ENCODE data around the gene POLR1A.

The POLR1A gene

GRCh38 chr2:86143307-86143706 is 37.6 kb upstream of the POLR1A start:
- no peak overlapping the region for H3K4me3 ChIP-seq (ENCODE audit: low read length)
- TF ChIP-seq, protein P1, sequence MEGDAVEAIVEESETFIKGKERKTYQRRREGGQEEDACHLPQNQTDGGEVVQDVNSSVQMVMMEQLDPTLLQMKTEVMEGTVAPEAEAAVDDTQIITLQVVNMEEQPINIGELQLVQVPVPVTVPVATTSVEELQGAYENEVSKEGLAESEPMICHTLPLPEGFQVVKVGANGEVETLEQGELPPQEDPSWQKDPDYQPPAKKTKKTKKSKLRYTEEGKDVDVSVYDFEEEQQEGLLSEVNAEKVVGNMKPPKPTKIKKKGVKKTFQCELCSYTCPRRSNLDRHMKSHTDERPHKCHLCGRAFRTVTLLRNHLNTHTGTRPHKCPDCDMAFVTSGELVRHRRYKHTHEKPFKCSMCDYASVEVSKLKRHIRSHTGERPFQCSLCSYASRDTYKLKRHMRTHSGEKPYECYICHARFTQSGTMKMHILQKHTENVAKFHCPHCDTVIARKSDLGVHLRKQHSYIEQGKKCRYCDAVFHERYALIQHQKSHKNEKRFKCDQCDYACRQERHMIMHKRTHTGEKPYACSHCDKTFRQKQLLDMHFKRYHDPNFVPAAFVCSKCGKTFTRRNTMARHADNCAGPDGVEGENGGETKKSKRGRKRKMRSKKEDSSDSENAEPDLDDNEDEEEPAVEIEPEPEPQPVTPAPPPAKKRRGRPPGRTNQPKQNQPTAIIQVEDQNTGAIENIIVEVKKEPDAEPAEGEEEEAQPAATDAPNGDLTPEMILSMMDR (IDR thresholded peaks at IDR 0.05; ENCODE audit: low read depth, low read length), result no peak
- TF ChIP-seq EZH2phosphoT487 (IDR thresholded peaks at IDR 0.05; ENCODE audit: low read depth), result no peak
- no peaks in the 10 kb centered on the region for H3K9me3 ChIP-seq (ENCODE audit: insufficient read depth, low read length)
- no peaks in the 10 kb centered on the region for H4K20me1 ChIP-seq (ENCODE audit: insufficient read depth, low read length)
- H3K9ac ChIP-seq (ENCODE audit: low read length), result no peak overlapping the region
- H3K27ac ChIP-seq (ENCODE audit: low read length), result no peak overlapping the region
- H3K4me2 ChIP-seq (ENCODE audit: low read length), result no peak overlapping the region
- no peaks in the 10 kb centered on the region for H3K4me1 ChIP-seq (ENCODE audit: low read length)
- H3K79me2 ChIP-seq (ENCODE audit: low read length), result no peaks in the 10 kb centered on the region
- no peak overlapping the region for H2AFZ ChIP-seq (ENCODE audit: low read depth, low read length)
- H3K36me3 ChIP-seq (replicated peaks; ENCODE audit: low read depth, low read length), result peaks cover 50% of the 10 kb centered on the region
- no peaks in the 10 kb centered on the region for H3K27me3 ChIP-seq (ENCODE audit: low read depth, low read length)

DNA sequence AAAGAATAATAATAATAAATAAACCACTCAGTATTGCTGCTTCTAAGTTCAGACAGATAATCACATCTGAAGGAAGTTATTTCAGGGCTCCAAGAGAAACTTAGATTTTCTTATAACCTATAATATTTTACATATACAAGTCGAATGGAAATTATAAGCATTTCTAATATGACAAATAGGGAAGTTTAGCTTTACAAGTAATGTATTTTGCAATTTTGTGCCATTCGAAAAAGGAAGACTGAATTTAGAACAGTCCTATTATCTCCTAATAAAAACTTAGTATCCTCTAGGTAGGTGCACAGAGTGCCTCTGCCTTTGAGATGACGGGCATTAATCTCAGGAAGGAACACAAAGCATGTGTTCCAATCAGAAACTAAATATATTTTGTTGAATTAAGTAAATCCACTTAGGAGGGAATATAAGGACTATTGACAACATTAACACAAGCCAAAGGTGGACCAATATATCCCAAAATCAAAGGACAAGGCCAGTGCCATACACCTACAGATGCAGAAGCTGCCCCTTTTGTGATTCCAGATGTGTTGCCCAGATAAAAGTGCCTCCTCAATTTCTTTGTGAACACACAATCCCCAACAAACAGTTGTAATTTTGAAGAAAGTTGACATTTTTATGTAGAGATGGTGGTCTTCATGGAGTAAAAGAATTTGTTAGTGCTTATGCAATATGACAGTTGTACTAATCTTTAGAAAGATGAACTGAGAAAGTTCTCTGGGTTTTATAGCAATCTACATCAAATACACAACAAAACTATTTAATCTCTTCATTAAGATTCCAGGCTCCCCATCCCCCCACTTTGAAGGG is 37.0 kb upstream of the POLR1A start:
- H3K27ac ChIP-seq (ENCODE audit: low read length), result no peak overlapping the region
- no peak overlapping the region for H2AFZ ChIP-seq (ENCODE audit: low read depth, low read length)

DNA sequence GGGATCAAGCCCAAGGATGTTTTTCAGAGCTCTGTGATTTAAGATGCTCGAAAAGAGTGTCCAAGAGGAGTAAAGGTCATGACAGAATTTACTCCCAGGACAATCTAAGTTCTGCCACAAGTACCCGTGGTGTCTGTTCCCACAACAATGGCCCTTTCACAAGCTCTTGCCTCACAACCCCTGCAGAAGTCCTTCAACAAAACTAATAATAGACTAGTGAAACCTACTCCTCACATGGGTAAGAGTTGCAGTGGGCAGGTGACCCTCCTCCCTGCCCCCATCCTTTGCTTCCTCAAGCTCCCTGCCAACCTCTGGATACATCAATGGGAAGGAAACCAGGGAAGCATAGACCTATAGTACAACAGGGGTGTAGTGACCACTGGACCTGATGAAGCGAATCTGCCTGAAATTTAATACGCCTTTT is 35.3 kb upstream of the POLR1A start:
- H3K9ac ChIP-seq (ENCODE audit: low read length), result no peak overlapping the region
- H4K20me1 ChIP-seq (ENCODE audit: insufficient read depth, low read length), result no peaks in the 10 kb centered on the region
- H3K9me3 ChIP-seq (ENCODE audit: insufficient read depth, low read length), result no peaks in the 10 kb centered on the region
- H3K27ac ChIP-seq (ENCODE audit: low read length), result no peak overlapping the region
- TF ChIP-seq EZH2phosphoT487 (IDR thresholded peaks at IDR 0.05; ENCODE audit: low read depth), result no peak
- TF ChIP-seq, protein P1 (IDR thresholded peaks at IDR 0.05; ENCODE audit: low read depth, low read length), result no peak
- no peak overlapping the region for H2AFZ ChIP-seq (ENCODE audit: low read depth, low read length)
- no peak overlapping the region for H3K4me2 ChIP-seq (ENCODE audit: low read length)
- H3K79me2 ChIP-seq (ENCODE audit: low read length), result no peaks in the 10 kb centered on the region
- H3K4me1 ChIP-seq (ENCODE audit: low read length), result no peaks in the 10 kb centered on the region
- H3K27me3 ChIP-seq (ENCODE audit: low read depth, low read length), result no peaks in the 10 kb centered on the region
- no peak overlapping the region for H3K4me3 ChIP-seq (ENCODE audit: low read length)
- H3K36me3 ChIP-seq (replicated peaks; ENCODE audit: low read depth, low read length), result peaks cover 64% of the 10 kb centered on the region

More for the DNA sequence above, 37.0 kb upstream of the POLR1A start:
- no peak overlapping the region for H3K4me2 ChIP-seq (ENCODE audit: low read length)
- no peaks in the 10 kb centered on the region for H3K27me3 ChIP-seq (ENCODE audit: low read depth, low read length)
- no peaks in the 10 kb centered on the region for H3K79me2 ChIP-seq (ENCODE audit: low read length)
- peaks cover 51% of the 10 kb centered on the region for H3K36me3 ChIP-seq (replicated peaks; ENCODE audit: low read depth, low read length)
- H4K20me1 ChIP-seq (ENCODE audit: insufficient read depth, low read length), result no peaks in the 10 kb centered on the region
- no peak for TF ChIP-seq EZH2phosphoT487 (IDR thresholded peaks at IDR 0.05; ENCODE audit: low read depth)
- TF ChIP-seq, protein P1 (IDR thresholded peaks at IDR 0.05; ENCODE audit: low read depth, low read length), result no peak
- H3K9me3 ChIP-seq (ENCODE audit: insufficient read depth, low read length), result no peaks in the 10 kb centered on the region
- H3K4me1 ChIP-seq (ENCODE audit: low read length), result no peaks in the 10 kb centered on the region
- no peak overlapping the region for H3K9ac ChIP-seq (ENCODE audit: low read length)
- no peak overlapping the region for H3K4me3 ChIP-seq (ENCODE audit: low read length)

- H3K9ac ChIP-seq (ENCODE audit: low read length), result no peak overlapping the region
- TF ChIP-seq, protein P1 (IDR thresholded peaks at IDR 0.05; ENCODE audit: low read depth, low read length), result no peak
- TF ChIP-seq EZH2phosphoT487 (IDR thresholded peaks at IDR 0.05; ENCODE audit: low read depth), result no peak
- H3K4me2 ChIP-seq (ENCODE audit: low read length), result no peak overlapping the region
- no peaks in the 10 kb centered on the region for H3K9me3 ChIP-seq (ENCODE audit: insufficient read depth, low read length)
- no peak overlapping the region for H2AFZ ChIP-seq (ENCODE audit: low read depth, low read length)
- no peaks in the 10 kb centered on the region for H3K27me3 ChIP-seq (ENCODE audit: low read depth, low read length)
- no peak overlapping the region for H3K4me3 ChIP-seq (ENCODE audit: low read length)
- no peak overlapping the region for H3K27ac ChIP-seq (ENCODE audit: low read length)
- H3K79me2 ChIP-seq (ENCODE audit: low read length), result no peaks in the 10 kb centered on the region
- H3K36me3 ChIP-seq (replicated peaks; ENCODE audit: low read depth, low read length), result peaks cover 69% of the 10 kb centered on the region
- H3K4me1 ChIP-seq (ENCODE audit: low read length), result no peaks in the 10 kb centered on the region
- H4K20me1 ChIP-seq (ENCODE audit: insufficient read depth, low read length), result no peaks in the 10 kb centered on the region
These were observed 34.3 kb upstream of the POLR1A start for GRCh38 chr2:86139981-86140380.
